ENCODE data around the gene C12orf60. TPM values are rescaled to one million over a fixed set of nuclear protein-coding genes. Genes with fewer than 3 reads are reported as not detected.

C12orf60 gene
- total RNA-seq, 1 donor from 2014 or later: 0.17 TPM

DNA sequence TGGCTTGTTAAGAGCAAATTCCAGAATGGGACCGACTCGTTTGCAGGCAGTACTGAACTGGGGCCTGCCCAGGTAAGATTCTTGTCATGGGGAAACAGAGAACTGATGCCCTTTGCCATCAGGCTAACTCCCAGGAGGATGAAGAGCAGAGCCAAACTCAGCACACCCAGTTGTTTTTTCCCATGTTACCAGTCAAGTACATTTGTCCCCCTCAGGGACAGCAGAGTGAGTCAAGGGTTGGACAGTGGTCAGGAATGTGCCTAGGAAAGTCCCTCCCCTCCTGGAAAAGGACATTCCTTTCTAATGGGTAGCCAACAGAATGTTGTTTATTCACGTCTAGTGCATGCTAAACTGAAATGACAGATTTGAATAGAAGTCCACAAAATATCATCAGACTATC, 38.3 kb downstream of the C12orf60 start:
- Histone ChIP-seq H3K9me3 (no peaks in the 10 kb centered on the region), H3K36me3 (no peaks in the 10 kb centered on the region), H3K4me1 (peaks cover 33% of the 10 kb centered on the region), H3K4me3 (peak overlapping the region; percentile 25), H3K27me3 (no peaks in the 10 kb centered on the region), H3K27ac (peak overlapping the region; percentile 61)
- ATAC-seq (peak; percentile 86), DNase-seq (no peak)
- intact Hi-C loops (cut with DNase I): no loop called here
- TF ChIP-seq, protein P1, sequence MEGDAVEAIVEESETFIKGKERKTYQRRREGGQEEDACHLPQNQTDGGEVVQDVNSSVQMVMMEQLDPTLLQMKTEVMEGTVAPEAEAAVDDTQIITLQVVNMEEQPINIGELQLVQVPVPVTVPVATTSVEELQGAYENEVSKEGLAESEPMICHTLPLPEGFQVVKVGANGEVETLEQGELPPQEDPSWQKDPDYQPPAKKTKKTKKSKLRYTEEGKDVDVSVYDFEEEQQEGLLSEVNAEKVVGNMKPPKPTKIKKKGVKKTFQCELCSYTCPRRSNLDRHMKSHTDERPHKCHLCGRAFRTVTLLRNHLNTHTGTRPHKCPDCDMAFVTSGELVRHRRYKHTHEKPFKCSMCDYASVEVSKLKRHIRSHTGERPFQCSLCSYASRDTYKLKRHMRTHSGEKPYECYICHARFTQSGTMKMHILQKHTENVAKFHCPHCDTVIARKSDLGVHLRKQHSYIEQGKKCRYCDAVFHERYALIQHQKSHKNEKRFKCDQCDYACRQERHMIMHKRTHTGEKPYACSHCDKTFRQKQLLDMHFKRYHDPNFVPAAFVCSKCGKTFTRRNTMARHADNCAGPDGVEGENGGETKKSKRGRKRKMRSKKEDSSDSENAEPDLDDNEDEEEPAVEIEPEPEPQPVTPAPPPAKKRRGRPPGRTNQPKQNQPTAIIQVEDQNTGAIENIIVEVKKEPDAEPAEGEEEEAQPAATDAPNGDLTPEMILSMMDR (IDR thresholded peaks at IDR 0.05): no peak

DNA sequence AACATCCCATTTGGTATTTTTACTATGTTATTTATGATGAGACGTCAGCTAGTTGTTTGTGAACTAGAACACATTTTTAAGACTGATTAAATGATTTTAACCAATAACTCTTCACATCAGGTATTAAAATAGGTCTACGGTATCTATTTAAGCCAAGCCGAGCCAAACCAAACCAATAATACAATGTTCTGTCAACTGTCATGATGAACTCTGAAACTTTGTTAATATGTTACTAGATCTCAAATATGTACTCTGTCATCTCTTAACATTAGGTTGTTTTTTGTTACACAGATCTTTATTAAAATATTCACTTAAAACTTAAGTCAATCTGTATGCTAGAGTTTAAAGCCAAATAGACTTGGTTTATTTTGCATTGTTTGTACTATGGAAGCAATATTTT, 38.8 kb downstream of the C12orf60 start:
- H3K27ac ChIP-seq: peak overlapping the region; percentile 55
- intact Hi-C loops (cut with DNase I): no loop called here
- DNase-seq: no peak
- H3K27me3 ChIP-seq: no peaks in the 10 kb centered on the region
- TF ChIP-seq, protein P1 (IDR thresholded peaks at IDR 0.05): no peak
- ATAC-seq: no peak
- H3K4me3 ChIP-seq: peak overlapping the region; percentile 25
- H3K4me1 ChIP-seq: peaks cover 37% of the 10 kb centered on the region
- no peaks in the 10 kb centered on the region for H3K9me3 ChIP-seq
- no peaks in the 10 kb centered on the region for H3K36me3 ChIP-seq

DNA sequence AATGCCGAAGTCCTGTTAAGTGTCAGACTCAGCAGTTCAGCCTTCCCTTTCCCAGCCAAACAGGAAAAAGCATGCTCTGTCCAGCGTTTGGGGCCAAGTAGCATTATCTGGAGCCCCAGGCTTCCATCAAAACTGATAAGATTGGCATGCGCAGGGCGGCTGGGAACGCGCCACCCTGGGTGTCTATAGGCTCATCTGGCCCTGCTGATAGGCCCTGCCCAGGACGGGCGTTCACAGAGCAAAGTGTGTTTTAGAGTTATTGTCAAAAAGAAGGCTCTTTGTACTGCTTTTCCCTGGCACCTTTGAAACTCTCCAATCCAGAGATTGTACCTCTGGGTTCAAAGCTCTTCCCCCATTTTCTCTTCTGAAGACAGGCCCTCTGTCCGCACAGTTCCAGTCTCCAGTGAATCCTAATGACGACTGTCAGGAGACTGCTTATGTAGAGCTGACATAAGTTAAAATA, 40.0 kb downstream of the C12orf60 start, which contains the start of gene ART4:
ART4 (minus strand) TSS at position 102 of the 463 bp plus-strand sequence. CDS start 413 bp downstream, outside the sequence.
- Histone ChIP-seq H3K36me3 (no peaks in the 10 kb centered on the region), H3K27me3 (no peaks in the 10 kb centered on the region), H3K9me3 (no peaks in the 10 kb centered on the region), H3K4me3 (peak within 1 kb of the TSS; percentile 25), H3K4me1 (peaks cover 40% of the 10 kb centered on the region), H3K27ac (peak within 1 kb of the TSS; percentile 60)
- intact Hi-C loops (cut with DNase I): no loop called here
- ATAC-seq: peak; percentile 31
- TF ChIP-seq, protein P1 (IDR thresholded peaks at IDR 0.05): no peak
- DNase-seq: no peak

DNA sequence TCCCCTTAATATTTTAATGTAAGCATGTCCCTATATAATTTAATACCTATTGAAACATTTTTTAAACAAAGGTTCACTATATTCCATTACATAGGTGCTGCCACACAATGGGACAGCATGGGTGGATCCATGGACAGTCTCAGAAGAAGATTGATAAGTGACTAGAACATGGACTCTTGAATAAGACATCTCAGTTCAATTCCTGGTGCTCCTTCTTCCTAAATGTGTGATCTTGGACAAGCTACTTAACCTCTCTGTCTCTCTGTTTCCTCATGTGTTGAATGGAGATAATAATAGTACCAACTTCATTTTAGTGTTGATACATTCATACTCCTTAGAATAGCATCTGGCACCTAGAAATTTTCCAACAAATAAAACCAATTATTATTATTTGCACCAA, 40.9 kb downstream of the C12orf60 start:
- no peaks in the 10 kb centered on the region for H3K36me3 ChIP-seq
- no peaks in the 10 kb centered on the region for H3K9me3 ChIP-seq
- intact Hi-C loops (cut with DNase I): no loop called here
- H3K4me3 ChIP-seq: no peak overlapping the region
- DNase-seq (no peak), ATAC-seq (no peak)
- TF ChIP-seq, protein P1 (IDR thresholded peaks at IDR 0.05): no peak
- H3K27me3 ChIP-seq: no peaks in the 10 kb centered on the region
- H3K4me1 ChIP-seq: peaks cover 40% of the 10 kb centered on the region
- no peak overlapping the region for H3K27ac ChIP-seq

DNA sequence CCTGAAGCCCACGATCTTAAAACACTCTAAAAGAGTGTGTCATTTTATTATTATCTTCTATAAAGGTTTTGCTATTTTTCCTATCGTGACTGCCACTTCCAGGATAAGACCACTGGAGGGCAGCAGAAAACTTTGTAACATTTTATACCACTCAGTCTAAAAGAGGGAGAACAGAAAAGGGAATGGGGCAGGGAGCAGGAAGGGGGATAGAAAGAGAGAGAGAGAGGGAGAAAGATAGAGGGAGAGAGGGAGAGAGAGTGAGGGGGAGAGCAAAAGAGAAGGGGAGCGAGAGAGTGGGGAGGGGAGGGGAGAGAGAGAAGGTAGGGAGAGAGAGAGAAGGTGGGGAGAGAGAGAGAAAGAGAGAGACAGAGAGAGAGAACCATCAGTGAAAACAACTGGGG, 41.9 kb downstream of the C12orf60 start:
- peak; percentile 82 for ATAC-seq
- no peak for DNase-seq
- Histone ChIP-seq H3K27me3 (no peaks in the 10 kb centered on the region), H3K36me3 (no peaks in the 10 kb centered on the region), H3K4me3 (no peak overlapping the region), H3K4me1 (peaks cover 40% of the 10 kb centered on the region), H3K9me3 (no peaks in the 10 kb centered on the region), H3K27ac (peak overlapping the region; percentile 39)
- TF ChIP-seq, protein P1 (IDR thresholded peaks at IDR 0.05): peak; percentile 77
- intact Hi-C loops (cut with DNase I): loop anchor here (5.0 kb wide), 1 partner anchor 152 kb away; no protein-coding TSS in a partner anchor

Data from upper lobe of right lung (tissue), 1 donor.